NK-92 (cell line): Measurements from ENCODE around the gene TSPY4.
"Not testable (repeated sequence)": the region's sequence is repeated elsewhere in the genome, so short reads cannot be mapped to it uniquely, and the experiment has no call there.

Source experiments
- DNase-seq: peaks from one replicate; lab custom pipeline; 2025; ENCODE audit not compliant: unreplicated experiment; lab: John Stamatoyannopoulos, UW

The TSPY4 gene, protein sequence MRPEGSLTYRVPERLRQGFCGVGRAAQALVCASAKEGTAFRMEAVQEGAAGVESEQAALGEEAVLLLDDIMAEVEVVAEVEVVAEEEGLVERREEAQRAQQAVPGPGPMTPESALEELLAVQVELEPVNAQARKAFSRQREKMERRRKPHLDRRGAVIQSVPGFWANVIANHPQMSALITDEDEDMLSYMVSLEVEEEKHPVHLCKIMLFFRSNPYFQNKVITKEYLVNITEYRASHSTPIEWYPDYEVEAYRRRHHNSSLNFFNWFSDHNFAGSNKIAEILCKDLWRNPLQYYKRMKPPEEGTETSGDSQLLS

DNA sequence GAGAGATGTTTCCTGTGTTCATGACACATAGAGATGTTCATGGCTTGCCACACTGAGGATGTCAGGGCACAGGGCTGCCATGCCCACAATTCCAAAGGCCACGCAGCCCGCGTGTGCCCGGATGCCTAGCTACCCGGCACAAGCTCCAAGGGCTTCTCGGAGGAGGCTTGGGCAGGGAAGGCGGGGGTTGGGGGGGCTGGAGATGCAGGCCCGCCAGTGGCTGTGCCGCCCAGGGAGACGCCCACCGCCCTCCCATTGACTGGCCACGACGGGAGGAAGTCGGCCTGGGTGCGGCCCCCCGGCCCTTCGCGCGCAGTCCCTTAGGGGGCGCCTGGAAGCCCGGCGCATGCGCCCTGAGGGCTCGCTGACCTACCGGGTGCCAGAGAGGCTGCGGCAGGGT is at the start of gene TSPY4:
TSS of gene TSPY4 (plus strand) at position 301 of the 400 bp plus-strand sequence. CDS start at position 347, 46 bp downstream.
- DNase-seq = not testable (repeated sequence)

DNA sequence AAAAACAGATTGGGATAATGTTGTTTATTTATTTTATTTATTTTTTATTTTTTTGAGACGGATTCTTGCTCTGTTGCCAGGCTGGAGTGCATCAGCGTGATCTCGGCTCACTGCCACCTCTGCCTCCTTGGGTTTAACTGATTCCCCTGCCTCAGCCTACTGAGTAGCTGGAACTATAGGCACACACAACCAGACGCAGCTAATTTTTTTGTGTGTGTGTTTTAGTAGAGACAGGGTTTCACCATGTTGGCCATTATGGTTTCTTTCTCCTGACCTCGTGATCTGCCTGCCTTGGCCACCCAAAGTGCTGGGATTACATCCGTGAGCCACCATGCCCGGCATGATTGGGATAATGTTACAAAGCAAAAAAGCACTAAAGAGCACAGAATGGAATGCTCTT is 16.3 kb upstream of the TSPY4 start:
- DNase-seq = no peak

DNA sequence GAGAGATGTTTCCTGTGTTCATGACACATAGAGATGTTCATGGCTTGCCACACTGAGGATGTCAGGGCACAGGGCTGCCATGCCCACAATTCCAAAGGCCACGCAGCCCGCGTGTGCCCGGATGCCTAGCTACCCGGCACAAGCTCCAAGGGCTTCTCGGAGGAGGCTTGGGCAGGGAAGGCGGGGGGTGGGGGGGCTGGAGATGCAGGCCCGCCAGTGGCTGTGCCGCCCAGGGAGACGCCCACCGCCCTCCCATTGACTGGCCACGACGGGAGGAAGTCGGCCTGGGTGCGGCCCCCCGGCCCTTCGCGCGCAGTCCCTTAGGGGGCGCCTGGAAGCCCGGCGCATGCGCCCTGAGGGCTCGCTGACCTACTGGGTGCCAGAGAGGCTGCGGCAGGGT is 20.2 kb downstream of the TSPY4 start, which contains the start of gene TSPY8:
TSS of gene TSPY8 (plus strand) at position 301 of the 400 bp plus-strand sequence. CDS start at position 347, 46 bp downstream.
- not testable (repeated sequence) for DNase-seq
